OCI-LY7 (cell line): ENCODE data around the gene EHD2.

ENCODE experiments used
- EZH2phosphoT487 ChIP-seq: fragments of 200-600 bp; sonication (generic); IDR thresholded peaks from 2 replicates; pipeline ENCODE4 v1.6.1; 2018; ENCODE audit warnings: low read depth, borderline replicate concordance, mild to moderate bottlenecking, mixed run types, antibody characterized with exemption, low read length, moderate library complexity, mixed read lengths
- TF ChIP-seq, protein P1 (sequence below): fragments of 200-600 bp; sonication (generic); conservative IDR thresholded peaks from 2 replicates; pipeline ENCODE4 v1.5.1; 2014; ENCODE audit warnings: mild to moderate bottlenecking, antibody characterized with exemption, low read length, moderate library complexity, mixed read lengths

DNA sequence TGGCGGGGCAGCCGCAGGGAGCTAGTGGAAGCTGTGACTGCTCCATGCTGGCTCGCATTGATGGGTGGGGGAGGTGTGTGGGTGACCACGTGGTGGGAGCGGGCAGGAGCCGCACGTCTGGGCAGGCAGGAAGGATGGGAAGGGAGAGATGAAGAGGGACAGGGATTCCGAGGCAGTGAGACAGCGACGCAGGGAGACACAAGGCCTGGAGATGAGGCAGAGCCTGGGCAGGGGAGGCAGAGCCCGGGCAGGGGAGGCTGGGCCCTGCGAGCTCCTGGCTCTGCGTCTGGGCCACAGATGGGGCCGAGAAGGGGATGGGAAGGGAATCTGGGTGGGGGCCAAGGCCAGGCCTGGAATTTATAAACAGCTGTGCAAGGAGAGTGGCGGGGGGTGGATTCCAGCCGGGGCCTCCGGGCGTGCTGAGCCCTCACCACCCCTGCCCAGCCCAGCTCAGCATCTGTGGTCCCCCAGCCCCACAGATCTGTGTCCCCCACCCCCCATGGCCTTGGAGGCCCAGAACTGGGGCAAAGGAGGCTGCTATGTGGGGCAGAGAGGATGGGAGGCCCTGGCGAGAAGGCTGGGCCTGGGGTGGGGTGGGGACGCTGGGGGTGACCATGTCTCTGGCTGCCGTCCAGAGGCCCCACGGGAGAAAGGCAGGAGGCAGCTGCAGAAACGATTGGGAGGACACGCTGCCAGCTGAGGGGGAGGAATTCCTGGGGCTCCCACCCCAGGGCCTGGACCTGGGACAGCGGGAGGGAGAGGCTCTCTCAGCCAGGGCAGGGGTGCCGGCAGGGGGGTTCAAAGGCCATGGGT is 6.0 kb downstream of the EHD2 start:
- TF ChIP-seq, protein P1, sequence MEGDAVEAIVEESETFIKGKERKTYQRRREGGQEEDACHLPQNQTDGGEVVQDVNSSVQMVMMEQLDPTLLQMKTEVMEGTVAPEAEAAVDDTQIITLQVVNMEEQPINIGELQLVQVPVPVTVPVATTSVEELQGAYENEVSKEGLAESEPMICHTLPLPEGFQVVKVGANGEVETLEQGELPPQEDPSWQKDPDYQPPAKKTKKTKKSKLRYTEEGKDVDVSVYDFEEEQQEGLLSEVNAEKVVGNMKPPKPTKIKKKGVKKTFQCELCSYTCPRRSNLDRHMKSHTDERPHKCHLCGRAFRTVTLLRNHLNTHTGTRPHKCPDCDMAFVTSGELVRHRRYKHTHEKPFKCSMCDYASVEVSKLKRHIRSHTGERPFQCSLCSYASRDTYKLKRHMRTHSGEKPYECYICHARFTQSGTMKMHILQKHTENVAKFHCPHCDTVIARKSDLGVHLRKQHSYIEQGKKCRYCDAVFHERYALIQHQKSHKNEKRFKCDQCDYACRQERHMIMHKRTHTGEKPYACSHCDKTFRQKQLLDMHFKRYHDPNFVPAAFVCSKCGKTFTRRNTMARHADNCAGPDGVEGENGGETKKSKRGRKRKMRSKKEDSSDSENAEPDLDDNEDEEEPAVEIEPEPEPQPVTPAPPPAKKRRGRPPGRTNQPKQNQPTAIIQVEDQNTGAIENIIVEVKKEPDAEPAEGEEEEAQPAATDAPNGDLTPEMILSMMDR, result no peak
- no peak for TF ChIP-seq EZH2phosphoT487
